Measurements from ENCODE around the gene TMEM132D. TPM values are rescaled to one million over a fixed set of nuclear protein-coding genes. Genes with fewer than 3 reads are reported as not detected.

The TMEM132D gene
- total and polyA plus RNA-seq, 2 of the 4 experiments (the other 2 are of a cell fraction) = not detected

- H3K23ac ChIP-seq (ENCODE audit: low read depth, low read length) = no peak overlapping the region
- no peaks in the 10 kb centered on the region for H3K4me1 ChIP-seq (ENCODE audit: control insufficient read depth, insufficient read depth, low read length)
- dilution Hi-C loops (cut with HindIII; ENCODE audit: low sequenced_read_pairs, unreplicated experiment) = no loop called here
- H3K9ac ChIP-seq (ENCODE audit: low read depth, low read length) = no peak overlapping the region
- H3K9me1 ChIP-seq (ENCODE audit: insufficient read depth, low read length) = no peaks in the 10 kb centered on the region
- H3K27me3 ChIP-seq (ENCODE audit: control insufficient read depth, insufficient read depth, low read length) = no peaks in the 10 kb centered on the region
- BruUV-seq (replicated peaks) = no TSS peak
- no peaks in the 10 kb centered on the region for H4K20me1 ChIP-seq (ENCODE audit: insufficient read depth, low read length)
- H3K9me3 ChIP-seq (ENCODE audit: control insufficient read depth, insufficient read depth, low read length) = peaks cover 24% of the 10 kb centered on the region
- H2AK5ac ChIP-seq (ENCODE audit: low read depth, low read length) = no peak overlapping the region
- no peak overlapping the region for H2BK5ac ChIP-seq (ENCODE audit: low read depth, low read length, poor library complexity, severe bottlenecking)
- H3K27ac ChIP-seq (ENCODE audit: insufficient read depth, low read length) = no peak overlapping the region
- H3K4me2 ChIP-seq (ENCODE audit: low read depth, low read length) = no peak overlapping the region
- no peaks in the 10 kb centered on the region for H3K36me3 ChIP-seq (ENCODE audit: control insufficient read depth, insufficient read depth, low read length)
- H2AK9ac ChIP-seq (replicated peaks; ENCODE audit: low read depth, low read length, poor library complexity) = no peak overlapping the region
- WGBS, 2 experiments (ENCODE audit: extremely low coverage in 2 of 2, insufficient read length in 1 of 2) = 50% methylated on average over 1 of the region's 4 CpGs; no CpG with 5 or more reads in 1 of the 2 experiments
- TF ChIP-seq, protein P1, sequence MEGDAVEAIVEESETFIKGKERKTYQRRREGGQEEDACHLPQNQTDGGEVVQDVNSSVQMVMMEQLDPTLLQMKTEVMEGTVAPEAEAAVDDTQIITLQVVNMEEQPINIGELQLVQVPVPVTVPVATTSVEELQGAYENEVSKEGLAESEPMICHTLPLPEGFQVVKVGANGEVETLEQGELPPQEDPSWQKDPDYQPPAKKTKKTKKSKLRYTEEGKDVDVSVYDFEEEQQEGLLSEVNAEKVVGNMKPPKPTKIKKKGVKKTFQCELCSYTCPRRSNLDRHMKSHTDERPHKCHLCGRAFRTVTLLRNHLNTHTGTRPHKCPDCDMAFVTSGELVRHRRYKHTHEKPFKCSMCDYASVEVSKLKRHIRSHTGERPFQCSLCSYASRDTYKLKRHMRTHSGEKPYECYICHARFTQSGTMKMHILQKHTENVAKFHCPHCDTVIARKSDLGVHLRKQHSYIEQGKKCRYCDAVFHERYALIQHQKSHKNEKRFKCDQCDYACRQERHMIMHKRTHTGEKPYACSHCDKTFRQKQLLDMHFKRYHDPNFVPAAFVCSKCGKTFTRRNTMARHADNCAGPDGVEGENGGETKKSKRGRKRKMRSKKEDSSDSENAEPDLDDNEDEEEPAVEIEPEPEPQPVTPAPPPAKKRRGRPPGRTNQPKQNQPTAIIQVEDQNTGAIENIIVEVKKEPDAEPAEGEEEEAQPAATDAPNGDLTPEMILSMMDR (conservative IDR thresholded peaks at IDR 0.05; ENCODE audit: low read depth, low read length) = no peak
- TF ChIP-seq USF2 (IDR thresholded peaks at IDR 0.05; ENCODE audit: low read depth, low read length) = no peak
- TF ChIP-seq CHD1 (IDR thresholded peaks at IDR 0.05; ENCODE audit: low read depth, low read length) = no peak
- TF ChIP-seq, protein P2, sequence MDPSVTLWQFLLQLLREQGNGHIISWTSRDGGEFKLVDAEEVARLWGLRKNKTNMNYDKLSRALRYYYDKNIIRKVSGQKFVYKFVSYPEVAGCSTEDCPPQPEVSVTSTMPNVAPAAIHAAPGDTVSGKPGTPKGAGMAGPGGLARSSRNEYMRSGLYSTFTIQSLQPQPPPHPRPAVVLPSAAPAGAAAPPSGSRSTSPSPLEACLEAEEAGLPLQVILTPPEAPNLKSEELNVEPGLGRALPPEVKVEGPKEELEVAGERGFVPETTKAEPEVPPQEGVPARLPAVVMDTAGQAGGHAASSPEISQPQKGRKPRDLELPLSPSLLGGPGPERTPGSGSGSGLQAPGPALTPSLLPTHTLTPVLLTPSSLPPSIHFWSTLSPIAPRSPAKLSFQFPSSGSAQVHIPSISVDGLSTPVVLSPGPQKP (IDR thresholded peaks at IDR 0.05; ENCODE audit: borderline replicate concordance, low read depth, low read length) = no peak
- TF ChIP-seq RAD21 (IDR thresholded peaks at IDR 0.05; ENCODE audit: low read length) = no peak
- no peak for TF ChIP-seq BHLHE40 (IDR thresholded peaks at IDR 0.05; ENCODE audit: low read depth, low read length)
- no peak for TF ChIP-seq MAFK (IDR thresholded peaks at IDR 0.05; ENCODE audit: low read depth, low read length)
- no peak for TF ChIP-seq MAZ (IDR thresholded peaks at IDR 0.05; ENCODE audit: borderline replicate concordance, low read depth, low read length)
- no peak for TF ChIP-seq RCOR1 (IDR thresholded peaks at IDR 0.05; ENCODE audit: insufficient replicate concordance, low read length)
- H4K5ac ChIP-seq (ENCODE audit: low read depth, low read length) = no peak overlapping the region
- ChIA-PET POLR2A (ENCODE audit: unreplicated experiment) (no interaction called here), CTCF (no interaction called here)
- no peak overlapping the region for H4K91ac ChIP-seq (ENCODE audit: insufficient read depth, low read depth, low read length)
- DNase-seq (no peak), ATAC-seq (ENCODE audit: low read depth) (no peak)
- intact Hi-C loops (cut with micrococcal nuclease) = no loop called here
- H2BK20ac ChIP-seq (ENCODE audit: low read depth, low read length) = no peak overlapping the region
- H2BK120ac ChIP-seq (ENCODE audit: low read depth, low read length) = no peak overlapping the region
- no peak overlapping the region for H3K4me3 ChIP-seq (ENCODE audit: insufficient read depth, low read depth, low read length)
- H3K56ac ChIP-seq (ENCODE audit: extremely low read depth, insufficient read depth, low read length) = no peak overlapping the region
- no peaks in the 10 kb centered on the region for H3K79me1 ChIP-seq (ENCODE audit: low read depth in 1 of 2, low read length in 2 of 2)
- H3K18ac ChIP-seq (ENCODE audit: low read depth, low read length) = no peak overlapping the region
- no peak overlapping the region for H3K14ac ChIP-seq (replicated peaks; ENCODE audit: low read depth, low read length)
- H2AFZ ChIP-seq (replicated peaks; ENCODE audit: low read length, poor library complexity) = no peak overlapping the region
- no peak overlapping the region for H3K4ac ChIP-seq (ENCODE audit: low read depth, low read length)
- in situ Hi-C loops (cut with MboI; ENCODE audit: low sequenced_read_pairs) = no loop called here
- H2BK15ac ChIP-seq (ENCODE audit: low read depth, low read length) = no peak overlapping the region
- no peak overlapping the region for H4K8ac ChIP-seq (ENCODE audit: low read depth in 2 of 2, low read length in 2 of 2)
These were observed 10.1 kb downstream of the TMEM132D start for GRCh38 chr12:129893691-129894090.
